Mucosa of descending colon (tissue), 3 donors: ENCODE results near the gene CAPZB. TPM values are rescaled to one million over a fixed set of nuclear protein-coding genes. Genes with fewer than 3 reads are reported as not detected.

ENCODE experiments used
- ATAC-seq: fragments of 200-7000 bp; cut with Tn5 transposase; one replicate; pipeline ENCODE4 v1.9.1; 2020; ENCODE audit warnings: mild to moderate bottlenecking, moderate library complexity
- DNase-seq, 3 donors: peaks; one replicate each; pipeline ENCODE4 v3.0.0-alpha.2; 2020
- H3K36me3 ChIP-seq: fragments of 200-600 bp; one replicate; pipeline ENCODE4 v1.8.0; 2021; ENCODE audit warnings: low read depth, mild to moderate bottlenecking
- H3K4me1 ChIP-seq: fragments of 200-600 bp; one replicate; pipeline ENCODE4 v1.8.0; 2021; ENCODE audit warnings: low read depth, mild to moderate bottlenecking
- H3K4me3 ChIP-seq: fragments of 200-600 bp; one replicate; pipeline ENCODE4 v1.8.0; 2021; ENCODE audit warnings: mild to moderate bottlenecking
- H3K9me3 ChIP-seq: fragments of 200-600 bp; one replicate; pipeline ENCODE4 v1.8.0; 2021; ENCODE audit warnings: mild to moderate bottlenecking
- CTCF ChIP-seq: fragments of 200-600 bp; IDR thresholded peaks from one replicate; pipeline ENCODE4 v1.8.0; 2022; ENCODE audit warnings: antibody characterized with exemption, mild to moderate bottlenecking
- intact Hi-C, 2 donors: fragments of 100-400 bp; cut with DNase I in 1 of 2; cut with micrococcal nuclease in 1 of 2; formaldehyde crosslinking; loops; one replicate each; pipeline versions ENCODE4 v1.11.0 to v1.11.1; 2022; cut with DNase I, micrococcal nuclease
- total RNA-seq, 3 donors: library from RNA; stranded (reverse); fragmentation: NEBNext Ultra II Directional in 2 of 3; extraction: Animal tissue kit (Norgen Biotek cat#: 25700) in 2 of 3; gene quantifications; one replicate each; pipeline versions ENCODE4 v1.2.1 to v1.2.4, GENCODE V29; 2021 to 2023
- donor health status: DM: no; HTN: no; CAD: no; lungs with moderate emphysema.
- donor health status: DM: no; HTN: no; CAD: no.
- donor health status: DM: no; HTN: yes; CAD: no.

CAPZB gene
- total RNA-seq, 3 donors from 2014 or later: 346 to 393 (median 381) TPM

GRCh38 chr1:19463504-19463803, 21.9 kb downstream of the CAPZB start:
- peaks cover 75% of the 10 kb centered on the region for H3K4me1 ChIP-seq

GRCh38 chr1:19462781-19463503, 22.4 kb downstream of the CAPZB start:
- H3K4me1 ChIP-seq: peaks cover 73% of the 10 kb centered on the region
- TF ChIP-seq CTCF: no peak
- DNase-seq (peak in 2 of 3 donors; percentile 53 to 70), ATAC-seq (peak; percentile 64)
- no peaks in the 10 kb centered on the region for H3K9me3 ChIP-seq
- no peak overlapping the region for H3K4me3 ChIP-seq
- no peaks in the 10 kb centered on the region for H3K36me3 ChIP-seq
- intact Hi-C loops: no loop called here

More at GRCh38 chr1:19463504-19463803, 21.9 kb downstream of the CAPZB start:
- DNase-seq (peak in 1 of 3 donors; percentile 27), ATAC-seq (no peak)
- no peak for TF ChIP-seq CTCF
- intact Hi-C loops: no loop called here
- no peaks in the 10 kb centered on the region for H3K9me3 ChIP-seq
- H3K36me3 ChIP-seq: no peaks in the 10 kb centered on the region
- no peak overlapping the region for H3K4me3 ChIP-seq

- TF ChIP-seq CTCF: no peak
- intact Hi-C loops: no loop called here
- H3K36me3 ChIP-seq: no peaks in the 10 kb centered on the region
- H3K9me3 ChIP-seq: no peaks in the 10 kb centered on the region
- ATAC-seq (no peak), DNase-seq (no peak)
- peaks cover 60% of the 10 kb centered on the region for H3K4me1 ChIP-seq
- no peak overlapping the region for H3K4me3 ChIP-seq
Measured at GRCh38 chr1:19461220-19461554, 24.2 kb downstream of the CAPZB start.

GRCh38 chr1:19460535-19461219, 24.7 kb downstream of the CAPZB start:
- Histone ChIP-seq H3K36me3 (no peaks in the 10 kb centered on the region), H3K4me1 (peaks cover 55% of the 10 kb centered on the region), H3K9me3 (no peaks in the 10 kb centered on the region), H3K4me3 (no peak overlapping the region)
- TF ChIP-seq CTCF: no peak
- no peak for DNase-seq
- intact Hi-C loops: no loop called here
- no peak for ATAC-seq

GRCh38 chr1:19458815-19459417, 26.4 kb downstream of the CAPZB start:
- Histone ChIP-seq H3K36me3 (no peaks in the 10 kb centered on the region), H3K4me1 (peaks cover 61% of the 10 kb centered on the region), H3K4me3 (no peak overlapping the region), H3K9me3 (no peaks in the 10 kb centered on the region)
- TF ChIP-seq CTCF: no peak
- ATAC-seq (peak; percentile 88), DNase-seq (peak in 2 of 3 donors; percentile 75 to 77)
- intact Hi-C loops: no loop called here
